HG03521 (cell line): Measurements from ENCODE around the gene TMIGD1.
"Not testable (repeated sequence)": the region's sequence is repeated elsewhere in the genome, so short reads cannot be mapped to it uniquely, and the experiment has no call there.

Source experiments
- ATAC-seq: cut with Tn5 transposase; IDR thresholded peaks from one replicate; pipeline ENCODE4 v1.9.1; 2021; ENCODE audit warnings: mild to moderate bottlenecking, moderate library complexity; ENCODE audit not compliant: unreplicated experiment

The TMIGD1 gene

GRCh38 chr17:30358055-30358760 is 24.4 kb upstream of the TMIGD1 start:
- ATAC-seq, result no peak

- no peak for ATAC-seq
Observed at GRCh38 chr17:30357476-30357875, 23.6 kb upstream of the TMIGD1 start.

DNA sequence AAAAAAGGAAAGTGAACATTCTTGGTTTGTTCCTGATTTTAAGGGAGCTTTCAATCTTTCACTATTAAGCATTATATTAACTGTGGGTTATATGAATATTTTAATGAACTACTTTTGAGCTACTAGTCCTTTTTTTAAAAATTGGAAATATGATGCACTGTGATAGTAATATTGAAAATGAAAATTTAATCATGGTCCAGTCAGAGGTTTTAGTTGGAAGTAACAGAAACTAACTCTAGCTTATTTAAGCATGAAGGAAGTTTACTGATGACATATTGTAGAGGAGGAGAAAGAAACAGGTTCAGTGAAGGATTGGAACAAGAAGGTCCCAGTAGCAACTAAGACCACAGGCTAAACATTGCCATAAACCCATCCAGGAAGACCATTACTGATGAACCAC is 20.8 kb upstream of the TMIGD1 start:
- no peak for ATAC-seq

DNA sequence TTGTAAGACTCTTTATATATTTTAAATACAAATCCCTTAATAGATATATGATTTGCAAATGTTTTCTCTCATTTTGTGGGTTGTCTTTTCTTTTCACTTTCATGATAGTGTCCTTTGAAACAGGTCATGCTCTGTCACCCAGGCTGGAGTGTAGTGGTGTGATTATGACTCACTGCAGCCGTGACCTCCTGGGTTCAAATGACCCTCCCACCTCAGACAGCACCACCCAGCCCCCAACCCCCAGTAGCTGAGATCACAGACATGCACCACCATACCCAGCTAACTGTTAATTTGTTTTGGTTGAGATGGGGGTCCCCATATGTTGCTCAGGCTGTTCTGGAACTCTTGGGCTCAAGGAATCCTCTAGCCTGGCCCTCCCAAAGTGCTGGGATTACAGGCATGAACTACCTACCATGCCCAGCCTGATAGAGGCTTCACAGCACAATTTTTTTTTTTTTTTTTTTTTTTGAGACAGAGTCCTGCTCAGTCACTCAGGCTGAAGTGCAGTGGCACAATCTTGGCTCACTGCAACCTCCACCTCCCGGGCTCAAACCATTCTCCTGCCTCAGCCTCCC is 18.5 kb upstream of the TMIGD1 start:
- no peak for ATAC-seq

GRCh38 chr17:30351735-30352134 is 17.9 kb upstream of the TMIGD1 start:
- ATAC-seq, result no peak

DNA sequence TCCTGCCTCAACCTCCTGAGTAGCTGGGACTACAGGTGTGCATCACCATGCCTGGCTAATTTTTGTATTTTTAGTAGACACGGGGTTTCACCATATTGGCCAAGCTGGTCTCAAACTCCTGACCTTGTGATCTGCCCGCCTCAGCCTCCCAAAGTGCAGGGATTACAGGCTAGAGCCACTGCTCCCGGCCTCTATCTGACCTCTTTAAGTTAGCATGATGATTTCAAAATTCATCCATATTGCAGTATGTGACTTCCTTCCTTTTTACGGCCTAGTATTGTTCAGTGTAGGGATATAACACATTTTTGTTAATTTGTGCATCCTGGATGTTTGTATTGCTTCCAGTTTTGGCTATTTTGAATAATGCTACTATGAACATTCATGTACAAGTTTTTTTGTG is 17.4 kb upstream of the TMIGD1 start:
- not testable (repeated sequence) for ATAC-seq

- no peak for ATAC-seq
Observed at GRCh38 chr17:30349252-30349651, 15.4 kb upstream of the TMIGD1 start.

GRCh38 chr17:30347488-30347887 is 13.6 kb upstream of the TMIGD1 start:
- no peak for ATAC-seq

DNA sequence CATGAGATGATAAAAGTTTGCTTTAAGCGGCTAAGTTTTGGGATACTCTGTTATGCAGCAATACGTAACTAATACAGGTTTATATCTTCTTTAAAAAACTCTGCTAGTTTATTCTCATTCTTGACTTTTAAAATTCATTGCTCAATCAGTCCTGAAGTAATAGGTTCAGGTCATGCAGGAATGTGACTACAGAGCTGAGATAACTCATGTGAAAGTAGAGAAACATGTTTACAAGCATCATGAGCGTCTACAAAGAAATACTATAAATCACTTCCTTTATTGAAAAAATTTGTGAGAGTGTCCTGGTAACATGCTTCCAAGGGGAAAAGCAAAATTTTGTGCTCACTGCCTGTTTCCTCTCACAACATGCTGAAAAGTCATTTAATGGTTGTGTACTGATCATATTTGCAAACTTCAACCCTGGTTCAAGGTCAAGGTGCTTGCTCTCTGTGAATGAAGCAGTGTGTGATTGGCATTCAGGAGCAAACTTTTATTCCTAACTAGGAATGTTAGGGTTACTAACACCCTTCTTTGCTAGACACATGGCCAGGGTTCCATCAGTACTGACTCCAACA is 12.5 kb upstream of the TMIGD1 start:
- no peak for ATAC-seq

- no peak for ATAC-seq
Observed at GRCh38 chr17:30345527-30346075, 11.7 kb upstream of the TMIGD1 start.

GRCh38 chr17:30345089-30345433 is 11.2 kb upstream of the TMIGD1 start:
- ATAC-seq, result no peak

GRCh38 chr17:30344283-30345088 is 10.6 kb upstream of the TMIGD1 start:
- ATAC-seq, result no peak

DNA sequence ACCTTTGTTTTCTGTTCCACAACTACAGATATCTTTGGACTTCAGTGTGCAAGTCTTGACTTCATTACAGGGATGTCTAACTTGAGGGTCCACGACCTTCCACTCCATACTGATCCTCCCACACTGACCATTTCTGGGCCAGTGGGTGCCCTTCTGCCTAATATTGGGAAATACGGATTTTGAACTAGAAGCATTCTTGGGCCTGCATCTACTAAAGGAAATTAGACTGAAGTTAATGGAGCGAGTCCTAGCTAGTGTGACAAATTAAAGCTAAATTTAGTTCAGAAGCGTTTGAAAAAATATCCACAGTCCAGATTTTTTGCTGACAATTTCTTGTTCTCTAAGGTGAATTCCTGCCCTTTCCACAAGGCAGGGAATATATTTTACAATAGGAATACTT is 9.9 kb upstream of the TMIGD1 start:
- no peak for ATAC-seq

GRCh38 chr17:30343244-30343643 is 9.4 kb upstream of the TMIGD1 start:
- not testable (repeated sequence) for ATAC-seq

DNA sequence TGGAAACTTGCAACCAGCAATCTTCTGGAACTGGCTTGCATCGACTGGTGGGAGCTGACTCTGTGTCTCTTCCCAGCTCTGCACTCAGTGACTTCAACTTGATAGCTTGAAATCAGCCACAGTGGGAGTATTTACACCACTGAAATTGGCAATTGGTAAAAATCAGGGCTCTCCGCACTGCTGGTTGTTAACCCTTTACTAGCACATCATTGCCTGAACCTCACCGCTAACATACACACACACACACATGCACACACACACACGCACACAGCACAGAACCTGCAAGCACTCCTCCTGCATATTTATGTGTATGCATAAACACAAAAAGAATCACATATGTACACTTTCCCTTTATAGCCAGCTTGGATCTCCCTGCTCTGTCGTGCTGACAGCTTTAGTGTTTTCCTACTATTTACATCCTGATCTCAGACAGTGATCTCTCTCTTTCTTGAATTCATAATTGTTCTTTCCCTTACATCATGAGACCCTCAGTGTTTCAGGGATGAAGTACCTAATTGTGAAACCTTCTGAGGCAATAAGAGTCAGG is 7.9 kb upstream of the TMIGD1 start:
- ATAC-seq, result no peak

- no peak for ATAC-seq
Observed at GRCh38 chr17:30340801-30341356, 7.0 kb upstream of the TMIGD1 start.

DNA sequence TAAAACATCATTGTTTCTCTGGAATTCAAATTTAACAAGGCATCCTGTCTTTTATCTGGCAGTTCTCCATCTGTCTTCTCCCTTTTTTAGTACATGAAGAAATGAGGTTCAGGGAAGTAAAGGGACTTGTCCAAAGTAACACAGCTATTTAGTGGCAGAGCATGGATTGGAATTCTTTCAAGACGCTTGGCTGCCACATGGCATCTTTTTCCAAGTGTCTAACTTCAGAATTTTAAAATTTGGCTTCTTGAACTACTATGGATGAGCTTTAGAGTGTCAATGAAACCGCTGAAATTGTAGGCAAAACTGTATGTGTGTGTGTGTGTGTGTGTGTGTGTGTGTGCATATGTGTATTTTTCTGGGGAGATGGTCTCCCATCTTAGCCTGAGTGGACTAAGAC is 5.2 kb upstream of the TMIGD1 start:
- no peak for ATAC-seq

- no peak for ATAC-seq
Observed at GRCh38 chr17:30337393-30337999, 3.6 kb upstream of the TMIGD1 start.

GRCh38 chr17:30336369-30337171 is 2.7 kb upstream of the TMIGD1 start:
- ATAC-seq, result no peak

- no peak for ATAC-seq
Observed at GRCh38 chr17:30334421-30334820, 564 bp upstream of the TMIGD1 start.
